HG02884 (cell line): ENCODE measurements around the gene DICER1.

Source experiments
- ATAC-seq: cut with Tn5 transposase; IDR thresholded peaks from one replicate; pipeline ENCODE4 v1.9.1; 2021; ENCODE audit warnings: mild to moderate bottlenecking, moderate library complexity; ENCODE audit not compliant: unreplicated experiment

The DICER1 gene

GRCh38 chr14:95043732-95044462, 113.4 kb downstream of the DICER1 start:
- no peak for ATAC-seq

- ATAC-seq = no peak
Measured at GRCh38 chr14:95043314-95043713, 114.0 kb downstream of the DICER1 start.

GRCh38 chr14:95041477-95042020, 115.8 kb downstream of the DICER1 start:
- no peak for ATAC-seq

DNA sequence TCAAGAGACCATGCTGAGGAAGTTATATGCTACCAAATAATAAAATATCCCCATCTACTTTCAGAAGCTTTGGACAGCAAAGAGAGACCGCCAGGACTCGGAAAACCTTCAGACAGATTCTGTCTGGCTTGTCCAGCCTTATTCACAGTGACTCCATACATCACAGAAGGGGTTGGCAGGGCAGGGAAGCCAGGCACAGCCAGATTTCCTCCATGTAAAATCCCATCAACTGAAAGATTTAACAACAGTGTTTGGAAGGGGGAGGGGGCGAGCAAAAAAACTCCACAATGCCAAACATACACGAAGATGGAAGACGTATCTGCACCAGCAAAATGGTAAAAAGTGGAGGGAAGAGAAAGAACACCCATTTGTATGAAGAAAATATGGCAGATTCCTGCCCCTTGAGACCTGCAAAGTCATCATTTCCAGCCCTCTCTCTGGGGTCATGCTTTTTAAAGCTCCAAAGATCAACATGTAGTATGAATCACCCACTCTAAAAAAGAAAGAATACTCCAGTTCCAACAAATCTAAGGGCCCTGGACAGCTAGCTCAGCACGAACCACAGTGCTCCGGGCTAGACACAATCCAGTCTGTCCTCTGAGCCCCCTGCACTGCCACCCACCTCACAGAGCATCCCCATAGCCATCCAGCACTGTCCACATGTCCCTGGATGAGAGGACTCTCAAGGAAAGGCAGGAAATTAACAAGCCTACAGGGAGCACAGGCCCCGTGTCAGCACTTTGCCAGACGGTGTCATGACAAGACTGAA, 116.4 kb downstream of the DICER1 start:
- ATAC-seq = no peak

GRCh38 chr14:95039993-95040348, 117.4 kb downstream of the DICER1 start:
- ATAC-seq = no peak

DNA sequence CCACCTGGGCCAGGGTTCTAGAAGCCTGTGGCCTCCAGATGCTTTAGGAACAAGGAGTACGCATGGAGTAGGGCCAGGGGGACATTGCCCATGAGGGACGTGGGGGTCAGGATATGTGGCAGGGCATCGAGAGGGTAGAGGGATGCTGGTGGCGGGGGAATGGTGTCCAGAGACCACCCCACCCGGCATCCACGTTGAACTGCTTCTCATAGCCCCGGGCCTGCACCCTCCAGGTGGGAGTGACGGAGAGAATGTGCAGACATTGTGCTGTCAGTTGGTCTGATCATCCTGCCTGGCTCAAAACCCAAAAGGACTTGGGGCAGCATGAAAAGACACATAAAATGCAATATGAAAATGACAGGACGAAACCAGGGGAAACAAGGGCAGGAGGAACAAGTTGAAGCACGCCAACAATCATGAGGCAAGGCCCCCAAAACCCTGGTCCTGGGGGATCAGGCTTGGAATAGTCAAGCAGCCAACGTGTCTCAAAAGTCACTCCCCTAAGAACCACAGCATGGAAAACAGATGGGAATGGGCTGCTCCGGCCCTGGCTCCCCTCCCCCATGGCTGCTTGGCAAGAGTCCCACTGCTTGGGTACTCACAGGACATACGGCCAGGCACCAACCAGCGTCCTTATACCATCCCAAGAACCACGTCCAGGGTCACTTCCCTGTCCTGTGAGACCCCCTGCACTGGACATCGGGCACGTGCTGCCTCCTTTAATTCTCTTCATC, 117.9 kb downstream of the DICER1 start:
- no peak for ATAC-seq

DNA sequence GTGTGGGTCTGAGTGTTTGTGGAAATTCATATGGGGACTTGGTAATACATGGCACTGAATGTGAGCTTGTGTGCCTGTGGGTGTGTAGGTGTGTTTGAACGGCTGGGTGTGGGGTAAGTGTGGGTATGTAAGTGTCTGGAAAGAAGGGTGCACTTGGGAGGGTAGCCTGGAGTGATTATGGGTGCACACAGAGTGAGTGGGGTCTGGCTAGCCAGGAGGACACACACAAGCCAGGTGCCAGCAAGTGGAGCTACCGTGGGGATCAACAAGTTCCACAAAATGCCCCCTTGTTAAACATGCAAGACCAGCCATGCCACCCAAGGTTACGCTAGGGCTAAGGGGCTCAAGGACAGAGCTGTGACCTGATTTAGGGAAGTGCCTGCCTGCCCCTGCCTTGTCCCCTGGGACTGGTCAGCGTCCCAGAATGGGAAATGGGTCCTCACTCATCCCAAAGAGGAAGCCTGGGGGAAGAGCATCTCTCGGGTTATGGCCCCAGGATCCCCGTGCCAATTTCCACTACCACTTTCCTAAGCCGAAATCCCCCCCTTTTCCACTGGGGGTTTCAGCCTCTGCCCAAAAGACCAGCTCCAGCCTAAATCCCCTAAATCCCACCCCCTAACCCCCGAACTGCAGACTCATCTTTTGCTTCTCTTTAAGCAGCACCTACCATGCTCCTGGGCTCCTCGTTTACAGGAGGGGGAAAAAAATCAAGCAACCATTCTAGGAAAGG, 118.6 kb downstream of the DICER1 start:
- ATAC-seq = no peak

GRCh38 chr14:95037273-95037672, 120.1 kb downstream of the DICER1 start:
- ATAC-seq = no peak
